GM19395 (cell line): ENCODE measurements around the gene HGFAC.

Experiments used
- ATAC-seq: cut with Tn5 transposase; IDR thresholded peaks from one replicate; pipeline ENCODE4 v1.9.1; 2021; ENCODE audit warnings: mild to moderate bottlenecking, moderate library complexity; ENCODE audit not compliant: unreplicated experiment

HGFAC gene

GRCh38 chr4:3471886-3472285 is 30.1 kb downstream of the HGFAC start:
- ATAC-seq: no peak

GRCh38 chr4:3472411-3473141 is 30.8 kb downstream of the HGFAC start:
- no peak for ATAC-seq

GRCh38 chr4:3473181-3473950 is 31.6 kb downstream of the HGFAC start:
- ATAC-seq: no peak

- ATAC-seq: no peak
Observed at GRCh38 chr4:3473996-3474765, 32.4 kb downstream of the HGFAC start.

GRCh38 chr4:3475041-3475712 is 33.4 kb downstream of the HGFAC start:
- no peak for ATAC-seq

GRCh38 chr4:3475713-3476260 is 34.0 kb downstream of the HGFAC start:
- ATAC-seq: no peak

GRCh38 chr4:3476341-3476747 is 34.6 kb downstream of the HGFAC start:
- ATAC-seq: no peak

GRCh38 chr4:3476936-3477749 is 35.4 kb downstream of the HGFAC start:
- ATAC-seq: no peak

- no peak for ATAC-seq
Observed at GRCh38 chr4:3477750-3478430, 36.1 kb downstream of the HGFAC start.

- no peak for ATAC-seq
Observed at GRCh38 chr4:3478446-3479357, 36.9 kb downstream of the HGFAC start.

GRCh38 chr4:3479358-3480101 is 37.8 kb downstream of the HGFAC start:
- no peak for ATAC-seq

GRCh38 chr4:3480528-3481112 is 38.9 kb downstream of the HGFAC start:
- ATAC-seq: peak; percentile 71

- ATAC-seq: no peak
Observed at GRCh38 chr4:3481113-3481531, 39.4 kb downstream of the HGFAC start.

GRCh38 chr4:3481783-3482393 is 40.1 kb downstream of the HGFAC start:
- ATAC-seq: no peak

GRCh38 chr4:3482707-3483106 is 40.9 kb downstream of the HGFAC start:
- ATAC-seq: no peak

GRCh38 chr4:3483471-3483921 is 41.7 kb downstream of the HGFAC start:
- ATAC-seq: no peak
